Measurements from ENCODE around the gene GOLGA6B.

DNA sequence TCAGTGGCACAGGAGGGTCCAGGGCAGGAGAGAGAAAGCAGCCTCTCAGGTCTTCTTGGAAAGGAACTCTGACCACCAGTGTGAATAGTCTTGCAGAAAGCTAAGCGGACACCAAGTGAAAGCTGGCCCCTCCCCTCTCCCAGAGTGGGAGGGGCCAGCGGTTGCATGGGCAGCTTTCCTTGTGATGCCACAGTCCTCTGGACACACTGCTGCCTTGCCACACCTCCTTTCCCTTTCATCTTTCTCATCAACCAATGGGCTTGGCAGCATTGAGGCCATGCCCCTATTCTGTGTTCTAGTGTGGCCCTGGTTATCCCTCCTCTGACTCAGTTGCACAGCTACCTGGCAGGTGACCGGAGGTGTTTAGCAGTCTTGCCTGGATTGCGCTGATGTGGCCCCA lies 49.7 kb upstream of the GOLGA6B start:
- TF ChIP-seq SPI1 (IDR thresholded peaks at IDR 0.05; ENCODE audit: low read depth, low read length) (no peak), TAF1 (IDR thresholded peaks at IDR 0.05; ENCODE audit: low read depth, low read length) (no peak), POLR2A (IDR thresholded peaks at IDR 0.05; ENCODE audit: low read depth, low read length) (no peak)

Data from GM12891 (cell line).